ENCODE results near the gene DCLK2.

DCLK2 gene

DNA sequence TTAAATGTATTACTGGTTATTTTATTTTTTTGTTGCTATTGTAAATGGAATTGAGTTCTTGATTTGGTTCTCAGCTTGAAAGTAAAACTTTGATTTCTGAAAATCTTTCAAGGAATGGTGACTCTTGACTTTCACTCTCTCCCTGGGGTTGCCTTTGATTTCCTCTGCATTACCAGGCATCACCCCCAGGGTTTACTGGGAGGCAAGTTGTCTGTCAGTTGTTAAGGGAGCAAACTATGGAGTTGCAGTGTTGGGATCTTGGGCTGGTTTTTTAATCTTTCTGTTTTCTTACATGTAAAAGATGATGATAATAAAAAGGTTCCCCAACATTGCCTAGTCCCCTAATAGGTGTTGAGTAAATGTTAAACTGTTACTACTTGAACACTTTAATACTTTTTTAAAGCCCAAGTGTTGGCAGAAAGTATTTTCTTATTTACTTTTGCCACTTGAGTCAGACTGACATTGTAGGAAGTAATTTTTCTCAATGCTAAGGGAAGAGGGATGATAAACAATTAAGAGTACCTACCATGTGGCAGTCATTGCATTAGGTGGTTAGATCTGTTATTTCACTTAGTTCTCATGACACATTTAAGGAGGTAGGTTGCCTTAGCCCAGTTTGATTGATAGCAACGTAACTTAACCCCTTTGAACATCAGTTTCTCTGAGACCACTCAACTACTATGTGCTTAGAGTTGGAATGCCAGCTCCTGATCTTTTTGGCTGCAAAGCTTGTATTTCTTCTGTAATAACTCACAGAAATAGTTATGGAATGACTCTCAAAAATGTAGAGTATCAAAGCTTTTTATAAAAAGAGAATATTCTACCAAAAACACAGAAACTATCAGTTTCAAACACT lies 67.1 kb downstream of the DCLK2 start:
- no peak for DNase-seq (ENCODE audit: low spot score)
- in situ Hi-C loops (cut with MboI; ENCODE audit: low sequenced_read_pairs, unreplicated experiment), result no loop called here
- no peak for TF ChIP-seq CTCF (IDR thresholded peaks at IDR 0.05; ENCODE audit: borderline replicate concordance, control extremely low read depth, extremely low read depth, insufficient read depth, missing control alignments)

GRCh38 chr4:150145946-150146340 lies 67.7 kb downstream of the DCLK2 start:
- no peak for DNase-seq (ENCODE audit: low spot score)
- TF ChIP-seq CTCF (IDR thresholded peaks at IDR 0.05; ENCODE audit: borderline replicate concordance, control extremely low read depth, extremely low read depth, insufficient read depth, missing control alignments), result no peak
- in situ Hi-C loops (cut with MboI; ENCODE audit: low sequenced_read_pairs, unreplicated experiment), result no loop called here

- in situ Hi-C loops (cut with MboI; ENCODE audit: low sequenced_read_pairs, unreplicated experiment), result no loop called here
- DNase-seq (ENCODE audit: low spot score), result no peak
- TF ChIP-seq CTCF (IDR thresholded peaks at IDR 0.05; ENCODE audit: borderline replicate concordance, control extremely low read depth, extremely low read depth, insufficient read depth, missing control alignments), result no peak
These were observed 71.1 kb downstream of the DCLK2 start for GRCh38 chr4:150149381-150149780.

GRCh38 chr4:150150629-150151062 lies 72.4 kb downstream of the DCLK2 start:
- in situ Hi-C loops (cut with MboI; ENCODE audit: low sequenced_read_pairs, unreplicated experiment), result no loop called here
- TF ChIP-seq CTCF (IDR thresholded peaks at IDR 0.05; ENCODE audit: borderline replicate concordance, control extremely low read depth, extremely low read depth, insufficient read depth, missing control alignments), result no peak
- DNase-seq (ENCODE audit: low spot score), result no peak

DNA sequence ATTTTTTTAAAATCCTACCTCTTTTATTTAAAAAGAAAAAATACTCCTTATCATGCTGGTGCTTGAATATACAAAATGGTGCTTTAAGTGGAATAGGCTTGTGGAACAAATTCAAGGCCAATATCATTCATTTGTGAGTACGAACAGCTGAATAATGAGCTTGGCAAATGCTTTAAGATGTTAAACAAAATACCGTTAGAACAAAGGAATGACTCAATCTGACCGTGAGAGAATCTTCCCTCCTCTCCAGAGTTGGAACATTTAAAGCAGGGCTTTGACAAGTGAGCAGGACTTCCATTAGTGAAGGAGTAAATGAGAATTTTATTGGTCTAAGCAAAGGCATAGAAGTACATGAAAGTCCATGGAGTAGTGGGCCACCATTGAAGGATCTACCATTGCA lies 74.5 kb downstream of the DCLK2 start:
- TF ChIP-seq CTCF (IDR thresholded peaks at IDR 0.05; ENCODE audit: borderline replicate concordance, control extremely low read depth, extremely low read depth, insufficient read depth, missing control alignments), result no peak
- in situ Hi-C loops (cut with MboI; ENCODE audit: low sequenced_read_pairs, unreplicated experiment), result no loop called here
- DNase-seq (ENCODE audit: low spot score), result no peak

- in situ Hi-C loops (cut with MboI; ENCODE audit: low sequenced_read_pairs, unreplicated experiment), result no loop called here
- no peak for DNase-seq (ENCODE audit: low spot score)
- no peak for TF ChIP-seq CTCF (IDR thresholded peaks at IDR 0.05; ENCODE audit: borderline replicate concordance, control extremely low read depth, extremely low read depth, insufficient read depth, missing control alignments)
These were observed 77.1 kb downstream of the DCLK2 start for GRCh38 chr4:150155391-150155790.
